IPS-NIHi11 (cell line): Measurements from ENCODE around the gene SIPA1.
"Not testable (repeated sequence)": the region's sequence is repeated elsewhere in the genome, so short reads cannot be mapped to it uniquely, and the experiment has no call there.

Experiments
- DNase-seq: peaks from one replicate; pipeline ENCODE4 v3.0.0; 2012; ENCODE audit warnings: mixed read lengths, low spot score

Gene SIPA1

DNA sequence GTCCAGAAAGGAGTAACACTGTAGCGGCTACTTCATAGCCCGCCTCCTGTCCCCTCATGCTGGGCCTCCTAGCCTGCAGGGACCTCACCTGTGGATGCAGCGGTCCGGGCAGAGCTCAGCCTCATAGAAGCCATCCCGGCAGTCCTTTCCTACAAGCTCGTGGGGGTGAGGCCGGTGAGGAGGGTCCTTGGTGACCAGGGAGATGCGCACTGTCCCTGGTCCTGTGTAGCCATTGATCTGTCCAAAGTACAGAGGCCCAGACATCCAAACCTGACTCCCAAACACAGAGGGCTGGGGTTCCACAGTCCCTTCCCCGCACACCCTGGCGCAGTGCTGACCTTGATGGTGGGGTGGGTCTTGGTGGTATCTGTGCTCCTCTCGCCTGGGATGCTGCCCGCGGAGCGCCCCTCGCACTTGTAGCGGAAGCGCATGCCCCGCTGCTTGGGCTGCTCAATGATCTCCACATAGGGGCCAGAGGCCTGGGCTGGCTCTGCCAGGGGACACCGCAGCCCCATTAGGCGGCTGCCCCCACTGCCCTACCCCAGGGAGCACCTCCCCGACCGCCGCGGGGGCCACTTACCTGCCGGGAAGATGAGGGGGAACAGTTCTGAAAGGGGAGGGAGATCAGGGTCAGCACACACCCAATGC lies 23.8 kb downstream of the SIPA1 start:
- no peak for DNase-seq

GRCh38 chr11:65662247-65662798 lies 24.4 kb downstream of the SIPA1 start:
- DNase-seq: no peak

GRCh38 chr11:65662799-65663638 lies 25.1 kb downstream of the SIPA1 start, which contains the start of gene RELA:
Gene RELA (minus strand): TSS chr11:65662916. CDS start chr11:65662832, 84 bp downstream.
- peak; percentile 97 for DNase-seq

DNA sequence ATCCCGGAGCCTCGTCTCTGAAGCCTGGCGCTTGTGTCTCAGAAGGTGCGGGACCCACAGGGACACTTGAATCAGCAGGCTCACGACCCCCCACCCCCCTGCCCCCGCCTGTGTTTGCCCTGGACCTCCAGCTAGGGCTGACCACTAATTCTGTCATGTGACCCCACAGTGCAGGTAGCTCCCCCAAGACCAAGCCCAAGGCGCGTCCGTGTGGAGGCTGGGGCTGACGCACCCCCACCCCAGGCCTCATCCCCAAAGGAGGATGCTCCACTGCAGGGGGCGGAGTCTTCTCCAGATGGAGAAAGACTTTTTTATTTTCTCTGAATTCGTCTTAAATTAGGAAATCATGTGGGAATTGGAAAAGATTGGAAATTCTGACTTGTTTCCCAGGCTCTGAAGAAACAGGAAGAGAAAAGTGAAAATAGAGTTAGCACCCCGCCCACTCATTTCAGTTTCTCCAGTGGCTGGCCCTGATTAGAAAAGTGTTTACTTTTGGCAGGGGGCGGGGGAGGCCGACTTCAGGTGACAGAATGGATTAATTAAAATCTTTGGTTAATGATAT lies 25.8 kb downstream of the SIPA1 start:
- DNase-seq: peak; percentile 60

- no peak for DNase-seq
Measured at GRCh38 chr11:65672180-65672860, 34.4 kb downstream of the SIPA1 start.

GRCh38 chr11:65672982-65673381 lies 35.1 kb downstream of the SIPA1 start:
- no peak for DNase-seq

- DNase-seq: no peak
Measured at GRCh38 chr11:65680192-65680743, 42.4 kb downstream of the SIPA1 start.

GRCh38 chr11:65683480-65683879 lies 45.6 kb downstream of the SIPA1 start:
- not testable (repeated sequence) for DNase-seq

- no peak for DNase-seq
Measured at GRCh38 chr11:65685981-65686380, 48.1 kb downstream of the SIPA1 start.

DNA sequence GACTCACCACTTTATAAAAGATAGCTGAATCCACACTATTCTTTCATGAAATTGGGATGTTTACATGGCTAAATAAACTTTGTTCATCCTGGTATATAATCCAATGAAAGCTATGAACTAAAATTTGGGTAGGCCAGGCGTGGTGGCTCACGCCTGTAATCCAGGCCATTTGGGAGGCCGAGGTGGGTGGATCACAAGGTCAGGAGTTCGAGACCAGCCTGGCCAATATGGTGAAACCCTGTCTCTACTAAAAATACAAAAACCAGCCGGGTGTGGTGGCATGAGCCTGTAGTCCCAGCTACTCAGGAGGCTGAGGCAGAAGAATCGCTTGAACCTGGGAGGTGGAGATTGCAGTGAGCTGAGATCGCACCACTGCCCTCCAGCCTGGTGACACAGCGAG lies 53.9 kb downstream of the SIPA1 start:
- not testable (repeated sequence) for DNase-seq

DNA sequence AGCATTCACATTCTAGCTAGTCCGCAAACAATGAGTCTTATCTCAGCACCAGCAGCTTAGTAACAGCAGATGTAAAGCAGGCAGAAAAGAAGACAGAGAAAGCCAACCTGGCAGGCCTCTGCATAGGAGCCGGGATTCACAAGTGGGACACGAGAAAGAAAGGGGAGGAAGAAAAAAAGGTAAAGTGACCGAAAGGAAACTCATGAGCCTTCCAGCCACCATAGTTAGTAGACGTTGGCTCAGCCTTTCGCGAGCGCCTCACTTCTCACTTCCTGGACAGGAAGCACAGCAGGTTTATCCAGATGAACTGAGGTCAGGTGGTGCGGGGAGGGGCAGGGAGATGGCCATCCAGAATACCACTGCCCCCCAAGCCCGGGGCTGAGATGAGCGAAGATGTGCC lies 54.5 kb downstream of the SIPA1 start:
- DNase-seq: no peak

DNA sequence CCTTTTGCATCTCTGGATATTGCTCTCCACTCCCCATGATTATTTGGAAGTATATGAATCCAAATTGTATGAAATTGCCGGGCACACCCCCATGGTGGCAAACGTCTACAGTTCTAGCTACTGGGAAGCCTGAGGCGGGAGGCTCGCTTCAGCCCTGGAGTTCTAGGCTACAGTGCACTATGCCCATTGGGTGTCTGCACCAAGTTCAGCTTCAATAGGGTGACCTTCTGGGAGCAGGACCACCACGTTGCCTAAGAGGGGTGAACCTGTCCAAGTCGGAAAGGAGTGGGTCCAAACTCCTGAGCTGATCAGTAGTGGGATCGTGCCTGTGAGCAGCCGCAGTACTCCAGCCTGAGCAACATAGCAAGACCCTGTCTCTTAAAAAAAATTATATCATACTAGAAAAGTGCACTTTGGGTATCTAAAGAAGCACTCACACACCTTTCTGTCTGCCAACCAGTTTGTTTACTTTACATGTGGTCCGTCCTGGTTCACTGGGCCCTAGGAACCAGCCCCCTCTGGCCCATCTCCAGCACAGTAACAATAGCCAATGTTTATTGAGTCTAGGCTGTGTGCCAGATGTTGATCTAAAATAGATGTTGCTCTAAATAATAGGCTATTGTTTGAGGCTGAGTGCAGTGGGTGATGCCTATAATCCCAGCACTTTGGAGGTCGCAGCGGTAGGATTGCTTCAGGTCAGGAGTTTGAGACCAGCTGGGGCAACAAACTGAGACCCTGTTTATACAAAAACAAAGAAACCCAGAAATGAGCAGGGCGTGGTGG lies 57.7 kb downstream of the SIPA1 start:
- DNase-seq: no peak

GRCh38 chr11:65696802-65697552 lies 59.1 kb downstream of the SIPA1 start:
- no peak for DNase-seq

GRCh38 chr11:65698205-65698604 lies 60.3 kb downstream of the SIPA1 start:
- no peak for DNase-seq

DNA sequence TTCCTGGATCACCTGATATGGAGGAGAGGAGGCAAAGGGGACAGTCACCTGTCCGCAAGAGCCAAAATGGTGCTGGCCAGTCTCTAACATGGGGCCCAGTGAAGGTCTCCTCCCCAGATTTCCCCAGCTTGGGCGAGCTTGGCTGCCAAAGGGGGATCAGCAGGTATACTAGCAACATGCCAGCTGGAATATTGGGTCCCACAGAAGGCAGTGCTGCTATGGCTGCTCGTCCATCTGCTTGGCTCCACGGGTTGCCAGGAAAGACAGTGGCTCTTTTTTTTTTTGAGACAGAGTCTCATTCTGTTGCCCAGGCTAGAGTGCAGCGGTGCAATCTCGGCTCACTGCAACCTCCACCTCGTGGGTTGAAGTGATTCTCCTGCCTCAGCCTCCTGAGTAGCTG lies 61.4 kb downstream of the SIPA1 start:
- no peak for DNase-seq

DNA sequence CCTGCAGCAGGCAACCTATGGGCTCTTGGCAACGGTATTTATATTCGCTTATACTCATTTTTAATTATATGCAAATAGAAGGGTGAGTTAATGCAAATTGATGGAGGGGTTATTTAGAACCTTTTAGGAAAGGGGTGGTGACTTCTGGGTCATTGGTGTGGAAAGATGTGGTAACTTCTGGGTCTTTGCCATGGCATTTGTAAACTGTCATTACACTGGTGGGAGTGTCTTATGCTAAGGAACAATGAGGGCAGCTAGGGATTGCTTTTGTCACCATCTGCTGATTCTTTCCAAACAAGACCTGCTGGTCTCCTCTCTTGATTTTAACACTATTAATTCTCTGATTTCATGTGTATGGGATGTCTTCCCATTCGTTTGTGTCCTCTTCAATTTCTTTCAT lies 62.5 kb downstream of the SIPA1 start:
- DNase-seq: no peak
